ENCODE results near the gene PRDM15.
"Not testable (repeated sequence)": the region's sequence is repeated elsewhere in the genome, so short reads cannot be mapped to it uniquely, and the experiment has no call there.

The PRDM15 gene

DNA sequence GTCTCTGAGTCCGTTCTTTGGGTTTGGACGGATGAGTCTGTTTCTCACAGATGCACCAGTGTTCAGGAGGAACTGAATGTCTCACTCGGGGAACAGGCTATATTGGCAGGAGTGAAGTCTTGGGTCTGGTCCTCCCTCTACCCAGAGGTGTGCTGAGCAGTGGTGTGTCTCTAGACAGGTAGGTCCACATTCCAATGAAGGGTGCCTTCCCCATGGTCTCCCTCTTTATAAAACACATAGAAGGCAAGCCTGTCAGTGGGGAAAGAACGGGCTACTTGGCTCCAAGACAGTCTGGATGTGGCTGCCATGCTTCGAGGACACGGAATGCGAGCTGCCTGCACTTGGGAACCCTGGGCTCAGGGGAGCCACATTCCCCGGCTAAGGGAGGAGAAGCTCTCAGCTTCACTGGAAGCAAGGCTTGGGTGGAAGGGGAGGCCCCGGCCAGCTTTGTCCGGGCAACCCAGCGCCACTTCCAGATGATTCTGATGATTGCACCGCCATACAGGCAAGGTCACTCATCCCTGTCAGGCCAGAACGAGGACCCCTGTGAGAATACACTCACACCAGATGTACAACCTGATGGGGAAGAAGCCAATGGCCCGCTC is 82.6 kb downstream of the PRDM15 start:
- no peak overlapping the region for H3K4me3 ChIP-seq
- H3K4me2 ChIP-seq, result no peak overlapping the region
- H3K9me3 ChIP-seq, result peaks cover 33% of the 10 kb centered on the region
- peaks cover 42% of the 10 kb centered on the region for H3K36me3 ChIP-seq
- TF ChIP-seq Cebpa-rat (IDR thresholded peaks at IDR 0.05), result no peak
- no peaks in the 10 kb centered on the region for H4K20me1 ChIP-seq
- no peak overlapping the region for H3K9ac ChIP-seq
- H3K27ac ChIP-seq, result no peak overlapping the region
- H3K27me3 ChIP-seq, result no peaks in the 10 kb centered on the region
- peaks cover 21% of the 10 kb centered on the region for H3K4me1 ChIP-seq

DNA sequence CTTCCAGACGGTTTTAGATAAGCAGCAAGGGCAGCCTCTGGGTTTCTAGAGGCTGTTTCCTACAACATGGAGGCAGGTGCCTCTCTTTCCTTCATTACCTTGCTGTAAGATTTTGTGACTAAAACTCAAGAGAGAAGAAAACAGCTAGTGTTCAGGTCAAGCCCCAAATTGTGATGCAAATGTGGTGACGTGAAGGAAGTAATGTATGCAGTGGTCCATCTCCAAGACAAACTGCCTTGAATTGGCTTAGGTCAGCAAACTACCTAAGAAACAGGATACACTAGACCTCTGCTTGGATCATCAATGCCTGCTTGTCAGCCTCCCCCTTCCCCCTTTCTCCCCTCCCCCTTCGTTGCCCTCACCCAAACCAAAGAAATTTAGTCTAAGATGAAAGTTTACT is 83.4 kb downstream of the PRDM15 start:
- peaks cover 35% of the 10 kb centered on the region for H3K36me3 ChIP-seq
- H3K27ac ChIP-seq, result no peak overlapping the region
- no peak overlapping the region for H3K4me3 ChIP-seq
- H3K4me1 ChIP-seq, result peaks cover 12% of the 10 kb centered on the region
- no peaks in the 10 kb centered on the region for H3K27me3 ChIP-seq
- H3K4me2 ChIP-seq, result no peak overlapping the region
- no peaks in the 10 kb centered on the region for H4K20me1 ChIP-seq
- H3K9ac ChIP-seq, result no peak overlapping the region
- no peak for TF ChIP-seq Cebpa-rat (IDR thresholded peaks at IDR 0.05)
- H3K9me3 ChIP-seq, result peaks cover 41% of the 10 kb centered on the region

- Histone ChIP-seq H3K27me3 (no peaks in the 10 kb centered on the region), H3K36me3 (peaks cover 24% of the 10 kb centered on the region), H3K9ac (no peak overlapping the region), H3K4me2 (no peak overlapping the region), H3K9me3 (peaks cover 41% of the 10 kb centered on the region), H4K20me1 (no peaks in the 10 kb centered on the region), H3K27ac (no peak overlapping the region), H3K4me1 (peaks cover 1% of the 10 kb centered on the region), H3K4me3 (no peak overlapping the region)
- TF ChIP-seq Cebpa-rat (IDR thresholded peaks at IDR 0.05), result no peak
Measured at GRCh38 chr21:41794600-41794999, 84.5 kb downstream of the PRDM15 start.

GRCh38 chr21:41792711-41793110 is 86.4 kb downstream of the PRDM15 start:
- Histone ChIP-seq H3K4me3 (no peak overlapping the region), H3K4me1 (no peaks in the 10 kb centered on the region), H3K9me3 (peaks cover 41% of the 10 kb centered on the region), H3K4me2 (no peak overlapping the region), H3K27me3 (no peaks in the 10 kb centered on the region), H3K36me3 (peaks cover 12% of the 10 kb centered on the region; the same call in 1 of the 2 replicates), H4K20me1 (no peaks in the 10 kb centered on the region), H3K9ac (no peak overlapping the region), H3K27ac (no peak overlapping the region)
- TF ChIP-seq Cebpa-rat (IDR thresholded peaks at IDR 0.05), result no peak

DNA sequence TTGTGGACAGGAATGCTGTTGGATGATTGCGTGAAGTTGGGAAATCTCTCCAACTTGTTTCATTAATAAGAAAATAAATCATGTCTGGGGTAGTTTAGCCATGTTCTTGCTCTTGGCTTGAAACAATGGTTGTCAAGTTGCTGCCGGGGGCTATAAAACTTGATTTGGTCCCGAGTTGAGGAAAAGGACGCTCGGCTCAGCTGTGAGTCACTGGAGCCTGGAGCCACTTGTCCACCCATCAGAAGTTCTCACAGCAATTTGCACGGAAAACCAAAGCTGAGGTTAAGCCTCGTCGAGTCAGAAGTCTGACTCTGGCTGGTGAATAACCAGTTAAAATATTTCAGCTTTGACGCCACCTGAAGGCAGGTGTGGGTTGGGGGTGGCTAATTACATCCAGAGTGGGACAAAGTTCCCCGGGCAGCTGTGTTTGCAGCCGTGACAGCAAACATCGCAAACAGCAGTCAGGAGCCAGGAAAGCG is 92.6 kb downstream of the PRDM15 start:
- no peak overlapping the region for H3K4me3 ChIP-seq
- no peak overlapping the region for H3K4me2 ChIP-seq
- H3K4me1 ChIP-seq, result peaks cover 30% of the 10 kb centered on the region
- H3K27me3 ChIP-seq, result no peaks in the 10 kb centered on the region
- no peaks in the 10 kb centered on the region for H4K20me1 ChIP-seq
- no peak for TF ChIP-seq Cebpa-rat (IDR thresholded peaks at IDR 0.05)
- H3K36me3 ChIP-seq, result no peaks in the 10 kb centered on the region
- H3K27ac ChIP-seq, result no peak overlapping the region
- no peak overlapping the region for H3K9ac ChIP-seq
- peaks cover 8% of the 10 kb centered on the region for H3K9me3 ChIP-seq

DNA sequence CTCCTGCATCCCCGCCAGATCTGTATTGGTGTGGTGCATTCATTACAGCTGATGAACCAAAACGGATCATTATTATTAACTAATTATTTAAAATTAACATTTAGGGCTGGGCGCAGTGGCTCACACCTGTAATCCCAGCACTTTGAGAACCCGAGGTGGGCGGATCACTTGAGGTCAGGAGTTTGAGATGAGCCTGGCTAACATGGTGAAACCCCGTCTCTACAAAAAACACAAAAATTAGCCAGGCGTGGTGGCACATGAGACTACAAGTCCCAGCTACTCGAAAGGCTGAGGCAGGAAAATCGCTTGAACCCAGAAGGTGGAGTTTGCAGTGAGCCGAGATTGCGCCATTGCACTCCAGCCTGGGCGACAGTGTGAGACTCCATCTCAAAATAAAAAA is 93.9 kb downstream of the PRDM15 start:
- not testable (repeated sequence) for H3K4me2 ChIP-seq, H3K27me3 ChIP-seq, H4K20me1 ChIP-seq, H3K9ac ChIP-seq, H3K27ac ChIP-seq, H3K9me3 ChIP-seq, H3K4me3 ChIP-seq, H3K36me3 ChIP-seq
- H3K4me1 ChIP-seq, result peaks cover 40% of the 10 kb centered on the region

DNA sequence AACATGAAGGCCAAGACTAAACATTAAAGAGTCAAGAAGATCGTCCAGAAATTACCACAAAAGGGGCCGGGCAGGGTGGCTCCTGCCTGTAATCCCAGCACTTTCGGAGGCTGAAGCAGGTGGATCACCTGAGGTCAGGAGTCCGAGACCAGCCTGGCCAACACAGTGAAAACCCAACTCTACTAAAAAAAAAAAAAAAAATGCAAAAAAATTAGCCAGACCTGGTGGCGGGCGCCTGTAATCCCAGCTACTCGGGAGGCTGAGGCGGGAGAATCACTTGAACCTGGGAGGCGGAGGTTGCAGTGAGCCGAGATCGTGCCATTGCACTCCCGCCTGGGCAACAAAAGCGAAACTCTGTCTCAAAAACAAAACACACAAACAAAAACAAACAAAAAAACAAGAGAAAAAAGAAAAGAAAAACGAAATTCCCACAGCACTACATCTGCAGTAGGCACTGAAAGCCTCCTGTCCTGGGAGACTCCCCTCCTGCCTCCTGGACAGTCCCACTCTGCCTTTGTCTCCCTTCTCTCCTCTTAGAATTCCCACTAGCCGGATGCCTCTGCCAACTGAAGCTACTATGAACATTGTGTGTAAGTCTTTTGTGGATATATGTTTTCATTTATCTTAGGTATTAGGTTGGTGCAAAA is 94.6 kb downstream of the PRDM15 start:
- H3K9ac ChIP-seq, result no peak overlapping the region
- H3K4me3 ChIP-seq, result no peak overlapping the region
- no peaks in the 10 kb centered on the region for H3K9me3 ChIP-seq
- H3K4me1 ChIP-seq, result peaks cover 42% of the 10 kb centered on the region
- H3K36me3 ChIP-seq, result no peaks in the 10 kb centered on the region
- H3K4me2 ChIP-seq, result no peak overlapping the region
- H3K27ac ChIP-seq, result no peak overlapping the region
- H3K27me3 ChIP-seq, result no peaks in the 10 kb centered on the region
- no peak for TF ChIP-seq Cebpa-rat (IDR thresholded peaks at IDR 0.05)
- no peaks in the 10 kb centered on the region for H4K20me1 ChIP-seq

DNA sequence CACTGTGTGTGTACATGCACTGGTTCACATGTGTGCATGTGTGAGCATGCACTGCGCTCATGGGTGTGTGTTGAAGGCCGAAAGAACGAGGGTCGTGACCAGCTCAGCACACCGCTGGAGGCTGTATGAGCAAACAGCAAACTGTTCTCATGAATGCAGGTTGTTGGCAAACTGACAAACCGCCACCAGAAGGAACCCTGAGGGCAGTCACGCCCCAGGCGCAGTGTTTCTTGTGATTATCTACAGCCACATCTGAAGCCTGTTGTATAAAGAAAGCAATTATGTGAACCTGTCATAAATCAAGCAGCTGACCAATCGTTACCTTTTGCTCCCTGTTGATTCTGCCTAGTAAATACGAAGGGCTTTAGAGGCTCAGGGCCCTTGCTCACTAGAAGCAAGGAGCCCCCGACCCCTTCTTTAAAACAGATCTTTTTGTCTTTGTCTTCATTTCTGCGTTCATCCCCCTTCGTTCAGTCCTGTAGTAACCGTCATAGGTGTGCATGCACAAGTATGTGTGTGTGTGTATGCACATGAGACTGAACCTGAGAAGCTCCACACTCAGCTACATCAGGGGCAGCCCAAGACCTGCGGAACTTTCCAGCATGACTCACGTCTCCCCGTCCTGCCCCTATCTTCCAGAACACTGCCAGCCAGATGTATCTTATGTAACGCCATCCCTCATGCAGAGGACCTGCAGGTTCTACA is 95.5 kb downstream of the PRDM15 start:
- Histone ChIP-seq H3K9ac (no peak overlapping the region), H3K36me3 (no peaks in the 10 kb centered on the region), H3K4me1 (peaks cover 42% of the 10 kb centered on the region), H3K27ac (no peak overlapping the region), H3K4me3 (no peak overlapping the region), H4K20me1 (no peaks in the 10 kb centered on the region), H3K27me3 (no peaks in the 10 kb centered on the region), H3K9me3 (no peaks in the 10 kb centered on the region), H3K4me2 (peak overlapping the region; percentile 52)
- TF ChIP-seq Cebpa-rat (IDR thresholded peaks at IDR 0.05), result no peak

DNA sequence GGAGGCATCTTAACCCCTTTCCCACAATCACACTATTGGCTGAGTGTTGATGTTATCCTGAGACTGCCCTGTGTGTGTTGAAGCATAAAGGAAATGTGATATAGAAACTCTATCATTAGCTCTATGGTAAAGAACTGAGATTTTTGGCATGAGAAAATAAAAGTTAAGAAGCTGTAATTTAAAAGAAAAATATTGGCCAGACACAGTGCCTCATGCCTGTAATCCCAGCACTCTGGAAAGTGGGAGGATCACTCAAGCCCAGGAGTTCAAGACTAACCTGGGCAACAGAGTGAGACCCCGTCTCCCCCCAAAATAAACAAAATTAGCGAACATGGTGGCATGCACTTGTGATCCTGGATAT is 98.1 kb downstream of the PRDM15 start:
- H3K9me3 ChIP-seq, result no peaks in the 10 kb centered on the region
- peak overlapping the region; percentile 42 for H3K4me2 ChIP-seq
- H3K27ac ChIP-seq, result no peak overlapping the region
- H3K9ac ChIP-seq, result no peak overlapping the region
- peaks cover 49% of the 10 kb centered on the region for H3K4me1 ChIP-seq
- no peak for TF ChIP-seq Cebpa-rat (IDR thresholded peaks at IDR 0.05)
- no peaks in the 10 kb centered on the region for H3K36me3 ChIP-seq
- no peaks in the 10 kb centered on the region for H3K27me3 ChIP-seq
- H4K20me1 ChIP-seq, result no peaks in the 10 kb centered on the region
- no peak overlapping the region for H3K4me3 ChIP-seq

DNA sequence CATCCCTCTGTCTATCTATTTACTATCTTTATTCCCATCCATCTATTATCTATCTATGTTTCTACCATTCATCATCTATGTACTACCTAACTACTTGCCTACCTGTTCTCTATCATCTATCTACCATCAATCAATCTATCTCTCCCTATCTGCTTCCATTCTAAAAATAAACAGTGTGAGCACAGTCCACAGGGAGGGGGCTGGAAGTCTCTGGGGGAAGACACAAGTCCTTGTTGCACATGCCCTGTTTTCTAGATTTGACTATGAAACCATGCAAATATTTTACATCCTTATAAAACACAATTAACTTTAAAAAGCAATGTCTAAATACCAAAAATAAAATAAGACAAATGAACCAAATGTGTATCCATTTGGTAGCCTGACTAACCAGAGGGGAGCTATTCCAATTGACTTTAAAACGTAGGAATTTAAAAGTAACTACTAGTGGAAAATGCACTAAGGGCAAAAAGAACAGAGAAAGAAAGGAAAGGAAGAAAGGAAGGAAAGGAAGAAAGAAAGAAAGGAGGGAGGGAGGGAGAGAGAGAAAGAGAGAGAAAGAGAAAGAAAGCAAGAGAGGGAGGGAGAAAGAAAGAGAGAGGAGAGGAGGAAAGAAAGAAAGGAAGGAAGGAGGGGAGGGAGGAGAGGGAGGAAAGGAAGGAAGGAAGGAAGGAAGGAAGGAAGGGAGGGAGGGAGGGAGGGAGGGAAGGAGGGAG is 98.7 kb downstream of the PRDM15 start:
- Histone ChIP-seq H3K36me3 (no peaks in the 10 kb centered on the region), H3K27ac (no peak overlapping the region), H3K4me2 (no peak overlapping the region), H4K20me1 (no peaks in the 10 kb centered on the region), H3K27me3 (no peaks in the 10 kb centered on the region), H3K9me3 (no peaks in the 10 kb centered on the region), H3K4me1 (peaks cover 49% of the 10 kb centered on the region), H3K4me3 (no peak overlapping the region), H3K9ac (no peak overlapping the region)
- no peak for TF ChIP-seq Cebpa-rat (IDR thresholded peaks at IDR 0.05)
